Activated CD8-positive, alpha-beta memory T cell treated with anti-CD3 and anti-CD28 coated beads for 1 hour (primary cell): ENCODE results near the gene ST8SIA3.
"Not testable (repeated sequence)": the region's sequence is repeated elsewhere in the genome, so short reads cannot be mapped to it uniquely, and the experiment has no call there.

Experiments used
- DNase-seq, 2 donors: peaks; one replicate each; pipeline ENCODE4 v3.0.0-alpha.2; 2020; ENCODE audit warnings: low read depth in 1 of 2; ENCODE audit errors: extremely low read depth in 1 of 2

Gene ST8SIA3

GRCh38 chr18:57362714-57363113, 10.4 kb downstream of the ST8SIA3 start:
- DNase-seq: no peak

DNA sequence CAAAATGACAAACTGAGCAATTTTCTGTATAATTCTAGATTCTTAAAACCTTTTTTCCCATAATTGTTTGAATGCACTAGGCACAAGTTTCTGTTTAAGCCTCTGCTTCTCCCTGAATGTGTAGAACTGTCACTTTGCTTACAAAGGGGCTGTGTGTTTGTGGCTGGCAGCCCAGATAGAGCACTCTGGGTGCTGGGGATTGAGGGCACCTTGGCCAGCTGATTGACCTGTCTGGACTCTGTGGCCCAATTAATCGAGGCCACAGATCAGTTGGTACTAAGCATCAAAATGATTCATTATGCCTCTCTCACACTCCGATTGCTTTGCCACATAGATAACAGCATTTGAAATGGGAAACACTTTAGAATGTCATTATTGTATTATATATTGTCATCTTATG, 12.1 kb downstream of the ST8SIA3 start:
- no peak for DNase-seq

DNA sequence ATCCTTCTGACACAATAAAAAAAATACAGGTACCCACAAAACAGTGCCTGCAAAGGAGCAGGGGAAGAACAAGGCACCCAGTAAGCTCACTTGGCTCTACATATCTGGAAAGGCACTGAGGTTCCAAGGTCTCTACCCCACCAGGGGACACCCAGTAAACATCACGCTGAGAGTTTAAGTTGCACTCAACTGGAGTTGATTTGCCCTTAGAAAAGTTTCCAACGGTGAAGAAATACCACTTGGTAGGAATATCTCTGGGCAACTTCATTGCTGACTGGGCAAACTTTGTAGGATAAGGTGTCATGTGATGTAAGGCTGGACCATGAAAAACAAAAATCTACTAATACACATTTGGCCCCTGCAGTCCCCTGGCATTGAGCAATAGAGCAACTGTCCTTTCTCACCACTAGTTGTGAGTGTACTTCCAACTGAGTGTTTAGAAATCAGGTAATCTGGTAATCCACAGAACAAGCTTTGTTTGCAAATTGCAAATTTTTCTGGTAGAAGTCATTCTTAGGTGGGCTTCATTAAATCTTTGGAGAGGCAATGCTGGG, 14.2 kb downstream of the ST8SIA3 start:
- no peak for DNase-seq

GRCh38 chr18:57372444-57372843, 20.1 kb downstream of the ST8SIA3 start:
- DNase-seq: no peak

DNA sequence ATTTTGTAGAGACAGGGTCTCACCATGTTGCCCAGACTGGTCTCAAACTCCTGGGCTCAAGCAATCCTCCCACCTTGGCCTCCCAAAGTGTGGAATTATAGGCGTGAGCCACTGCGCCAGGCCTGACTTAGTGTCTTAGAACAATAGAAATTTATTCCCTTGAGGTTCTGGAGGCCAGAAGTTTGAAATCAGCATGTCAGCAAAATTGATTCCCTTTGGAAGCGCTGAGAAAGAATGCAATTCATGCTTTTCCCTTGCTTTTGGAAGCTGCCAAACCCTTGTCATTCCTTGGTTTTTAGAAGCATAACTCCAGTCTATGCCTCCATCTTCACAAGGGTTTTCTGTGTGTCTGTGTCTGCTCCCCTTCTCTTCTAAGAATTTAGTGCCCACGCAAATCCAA, 20.7 kb downstream of the ST8SIA3 start:
- no peak for DNase-seq

DNA sequence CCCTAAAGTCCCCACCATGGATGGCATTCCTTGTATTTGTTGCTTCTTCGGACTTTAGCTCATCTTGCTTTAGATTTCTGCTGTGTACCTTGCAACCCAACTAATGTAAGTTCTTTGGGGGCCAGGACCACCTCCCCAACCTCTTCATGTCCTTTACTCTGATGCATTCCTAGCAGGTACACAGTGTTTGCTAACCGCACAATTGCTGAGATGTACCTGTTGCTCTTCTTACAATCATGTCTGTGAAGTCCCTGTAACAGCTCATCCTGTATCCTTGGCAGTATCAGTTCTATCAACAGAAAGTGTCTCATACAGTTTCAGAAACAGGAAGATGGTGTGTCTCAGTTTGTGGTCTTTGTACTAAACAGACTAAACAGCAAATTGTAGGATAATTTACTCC, 24.1 kb downstream of the ST8SIA3 start:
- DNase-seq: no peak

GRCh38 chr18:57389271-57389670, 36.9 kb downstream of the ST8SIA3 start:
- DNase-seq: no peak

DNA sequence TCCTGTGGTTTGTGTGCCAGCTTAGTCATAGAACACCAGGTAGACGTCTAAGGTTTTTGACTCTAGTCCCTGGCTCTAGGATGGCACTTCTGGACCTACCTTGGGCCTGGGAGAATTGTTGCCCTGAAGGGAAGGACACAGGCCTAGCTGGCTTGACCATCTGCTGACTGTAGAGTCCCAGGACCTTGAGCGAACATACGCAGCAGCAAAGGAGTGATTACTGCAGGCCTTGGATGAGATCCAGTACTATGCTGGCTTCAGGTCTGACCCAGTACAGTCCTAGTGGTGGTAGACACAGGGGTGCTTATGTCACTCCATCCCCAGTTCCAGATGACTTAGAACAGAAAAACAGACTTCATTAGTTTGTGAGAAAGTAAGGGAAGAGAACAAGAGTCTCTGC, 37.7 kb downstream of the ST8SIA3 start:
- no peak for DNase-seq

- DNase-seq: not testable (repeated sequence)
These were observed 42.4 kb downstream of the ST8SIA3 start for GRCh38 chr18:57394749-57395148.

DNA sequence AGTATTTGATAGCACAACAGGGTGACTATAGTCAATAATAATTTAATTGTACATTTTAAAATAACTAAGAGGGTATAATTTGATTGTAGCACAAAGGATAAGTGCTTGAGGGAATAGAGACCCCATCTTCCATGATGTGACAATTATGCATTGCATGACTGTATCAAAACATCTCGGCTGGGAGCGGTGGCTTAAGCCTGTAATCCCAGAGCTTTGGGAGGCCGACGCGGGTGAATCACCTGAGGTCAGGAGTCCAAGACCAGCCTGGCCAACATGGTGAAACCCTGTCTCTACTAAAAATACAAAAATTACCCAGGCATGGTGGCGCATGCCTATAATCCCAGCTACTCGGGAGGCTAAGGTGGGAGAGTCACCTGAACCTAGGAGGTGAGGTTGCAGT, 44.5 kb downstream of the ST8SIA3 start:
- not testable (repeated sequence) for DNase-seq

- DNase-seq: no peak
These were observed 45.2 kb downstream of the ST8SIA3 start for GRCh38 chr18:57397440-57398132.

GRCh38 chr18:57404345-57404744, 52.0 kb downstream of the ST8SIA3 start:
- DNase-seq: no peak

GRCh38 chr18:57409650-57410049, 57.3 kb downstream of the ST8SIA3 start:
- no peak for DNase-seq

DNA sequence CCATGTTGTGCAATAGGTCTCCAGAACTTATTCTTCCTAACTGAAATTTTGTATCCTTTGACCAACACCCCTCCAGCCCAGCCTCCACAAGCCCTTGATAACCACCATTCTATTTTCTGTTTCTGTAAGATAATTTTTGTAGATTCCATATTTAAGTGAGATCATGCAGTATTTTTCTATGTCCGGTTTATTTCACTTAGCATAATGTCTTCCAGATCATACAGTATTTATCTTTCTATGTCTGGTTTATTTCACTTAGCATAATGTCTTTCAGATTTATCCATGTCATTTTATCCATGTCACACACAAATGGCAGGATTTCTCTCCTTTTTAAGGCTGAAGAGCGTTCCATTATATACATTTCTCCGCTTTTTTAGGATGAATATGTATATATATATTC, 58.4 kb downstream of the ST8SIA3 start:
- no peak for DNase-seq

DNA sequence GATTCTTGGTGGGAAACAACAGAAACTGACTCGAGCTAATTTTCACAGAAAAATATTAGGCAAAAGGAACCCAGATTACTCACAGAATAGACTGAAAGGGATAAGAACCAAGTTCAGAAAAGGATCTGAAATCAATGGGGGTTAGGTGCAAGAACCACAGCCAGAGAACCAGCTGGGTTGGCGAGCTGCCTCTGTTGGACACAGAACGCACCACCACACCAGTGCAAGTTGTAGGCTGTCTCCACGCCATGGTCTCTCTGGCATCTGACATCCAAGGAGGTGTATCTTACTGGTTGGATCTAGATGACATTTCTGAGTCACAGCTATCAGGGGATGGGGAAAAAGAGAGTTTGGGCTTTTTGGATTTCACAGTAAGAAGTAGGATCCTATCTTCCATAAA, 64.2 kb downstream of the ST8SIA3 start:
- DNase-seq: no peak
